ENCODE data around the gene ACOX1.

The ACOX1 gene

DNA sequence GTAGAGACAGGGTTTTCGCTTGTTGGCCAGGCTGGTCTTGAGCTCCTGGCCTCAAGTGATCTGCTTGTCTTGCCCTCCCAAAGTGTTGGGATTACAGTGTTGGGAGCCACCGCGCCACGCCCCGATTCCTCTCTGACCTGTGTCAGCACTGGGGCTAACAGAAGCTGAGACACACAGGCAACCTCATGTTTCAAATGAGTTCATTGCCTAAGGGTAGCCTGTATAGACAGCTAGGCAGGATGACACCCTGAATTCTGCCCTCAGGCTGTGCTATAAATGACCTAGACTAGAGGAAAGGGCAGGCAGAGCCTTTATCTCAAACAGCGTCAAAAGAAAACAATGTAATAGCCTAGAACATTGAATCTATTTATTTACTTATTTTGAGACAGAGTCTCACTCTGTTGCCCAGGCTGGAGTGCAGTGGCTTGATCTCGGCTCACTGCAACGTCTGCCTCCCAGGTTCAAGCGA lies 19.4 kb upstream of the ACOX1 start:
- Histone ChIP-seq H3K27me3 (ENCODE audit: insufficient read depth, poor library complexity, severe bottlenecking) (no peaks in the 10 kb centered on the region), H3K27ac (replicated peaks) (0 out of 2 replicates have a peak overlapping the region, but pooled peaks have one; percentile 16), H3K4me3 (replicated peaks; ENCODE audit: insufficient read depth, low read length) (no peak overlapping the region)
- no peak for TF ChIP-seq POLR2AphosphoS5 (IDR thresholded peaks at IDR 0.05; ENCODE audit: low read depth)
- TF ChIP-seq CTCF (IDR thresholded peaks at IDR 0.05; ENCODE audit: insufficient read depth, low read length): no peak
- no peak for TF ChIP-seq GABPA (IDR thresholded peaks at IDR 0.05; ENCODE audit: low read depth)
- no peak for TF ChIP-seq SPI1 (IDR thresholded peaks at IDR 0.05; ENCODE audit: borderline replicate concordance, low read depth)
- TF ChIP-seq, protein P1, sequence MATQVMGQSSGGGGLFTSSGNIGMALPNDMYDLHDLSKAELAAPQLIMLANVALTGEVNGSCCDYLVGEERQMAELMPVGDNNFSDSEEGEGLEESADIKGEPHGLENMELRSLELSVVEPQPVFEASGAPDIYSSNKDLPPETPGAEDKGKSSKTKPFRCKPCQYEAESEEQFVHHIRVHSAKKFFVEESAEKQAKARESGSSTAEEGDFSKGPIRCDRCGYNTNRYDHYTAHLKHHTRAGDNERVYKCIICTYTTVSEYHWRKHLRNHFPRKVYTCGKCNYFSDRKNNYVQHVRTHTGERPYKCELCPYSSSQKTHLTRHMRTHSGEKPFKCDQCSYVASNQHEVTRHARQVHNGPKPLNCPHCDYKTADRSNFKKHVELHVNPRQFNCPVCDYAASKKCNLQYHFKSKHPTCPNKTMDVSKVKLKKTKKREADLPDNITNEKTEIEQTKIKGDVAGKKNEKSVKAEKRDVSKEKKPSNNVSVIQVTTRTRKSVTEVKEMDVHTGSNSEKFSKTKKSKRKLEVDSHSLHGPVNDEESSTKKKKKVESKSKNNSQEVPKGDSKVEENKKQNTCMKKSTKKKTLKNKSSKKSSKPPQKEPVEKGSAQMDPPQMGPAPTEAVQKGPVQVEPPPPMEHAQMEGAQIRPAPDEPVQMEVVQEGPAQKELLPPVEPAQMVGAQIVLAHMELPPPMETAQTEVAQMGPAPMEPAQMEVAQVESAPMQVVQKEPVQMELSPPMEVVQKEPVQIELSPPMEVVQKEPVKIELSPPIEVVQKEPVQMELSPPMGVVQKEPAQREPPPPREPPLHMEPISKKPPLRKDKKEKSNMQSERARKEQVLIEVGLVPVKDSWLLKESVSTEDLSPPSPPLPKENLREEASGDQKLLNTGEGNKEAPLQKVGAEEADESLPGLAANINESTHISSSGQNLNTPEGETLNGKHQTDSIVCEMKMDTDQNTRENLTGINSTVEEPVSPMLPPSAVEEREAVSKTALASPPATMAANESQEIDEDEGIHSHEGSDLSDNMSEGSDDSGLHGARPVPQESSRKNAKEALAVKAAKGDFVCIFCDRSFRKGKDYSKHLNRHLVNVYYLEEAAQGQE (IDR thresholded peaks at IDR 0.05; ENCODE audit: insufficient replicate concordance, low read depth): no peak
- DNase-seq (ENCODE audit: low read depth in 1 of 2, low spot score in 1 of 2): no peak

DNA sequence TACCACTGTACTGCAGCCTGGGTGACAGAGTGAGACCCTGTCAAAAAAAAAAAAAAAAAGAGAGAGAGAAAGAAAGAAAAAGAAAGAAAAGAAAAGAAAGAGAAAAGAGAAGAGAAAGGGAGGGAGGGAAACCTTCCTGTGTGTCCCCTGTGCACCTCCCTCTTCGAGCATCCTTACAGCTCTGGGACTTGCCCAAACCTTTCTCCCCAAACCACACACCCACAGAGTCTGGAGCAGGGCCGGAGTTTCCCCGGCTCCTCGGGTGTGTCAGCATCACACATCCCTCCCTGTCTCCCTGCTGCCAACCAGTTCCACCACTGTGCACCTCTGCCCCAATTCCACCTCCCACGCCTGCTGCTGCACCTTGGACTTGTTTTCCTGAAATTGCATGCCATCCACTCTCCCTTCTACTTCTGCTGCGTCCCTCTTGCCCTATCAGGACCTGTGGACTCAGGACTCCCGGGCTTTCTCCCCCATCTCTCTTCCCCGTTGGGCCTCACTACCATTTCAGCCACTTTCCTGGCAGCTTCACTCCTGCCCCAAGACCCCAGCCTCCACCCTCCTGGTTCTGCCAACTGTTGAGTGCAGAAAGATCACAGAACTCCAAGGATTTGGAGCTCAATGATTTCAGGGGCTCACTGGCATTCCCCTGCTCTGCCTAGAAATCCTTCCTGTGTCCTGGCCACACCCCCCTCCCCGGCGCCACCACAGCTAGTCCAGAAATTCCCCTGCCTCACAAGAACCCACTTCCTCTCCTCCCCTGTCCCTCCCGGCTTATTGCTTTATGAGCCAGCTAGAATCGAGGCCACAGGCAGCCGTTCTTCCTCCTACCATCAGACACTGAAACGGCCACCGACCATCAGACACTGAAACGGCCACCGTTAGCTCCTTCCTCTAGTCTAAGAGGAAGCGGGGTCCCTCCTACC lies 18.0 kb upstream of the ACOX1 start:
- H3K27ac ChIP-seq (replicated peaks): peak overlapping the region; percentile 58
- H3K4me3 ChIP-seq (replicated peaks; ENCODE audit: insufficient read depth, low read length): no peak overlapping the region
- TF ChIP-seq GABPA (IDR thresholded peaks at IDR 0.05; ENCODE audit: low read depth): no peak
- TF ChIP-seq CTCF (IDR thresholded peaks at IDR 0.05; ENCODE audit: insufficient read depth, low read length): no peak
- TF ChIP-seq SPI1 (IDR thresholded peaks at IDR 0.05; ENCODE audit: borderline replicate concordance, low read depth): peak; percentile 94
- TF ChIP-seq, protein P1 (IDR thresholded peaks at IDR 0.05; ENCODE audit: insufficient replicate concordance, low read depth): no peak
- no peak; the same call in 1 of the 2 replicates for TF ChIP-seq POLR2AphosphoS5 (IDR thresholded peaks at IDR 0.05; ENCODE audit: low read depth)
- peak; percentile 78 to 89 for DNase-seq (ENCODE audit: low read depth in 1 of 2, low spot score in 1 of 2)
- H3K27me3 ChIP-seq (ENCODE audit: insufficient read depth, poor library complexity, severe bottlenecking): no peaks in the 10 kb centered on the region

GRCh38 chr17:75995385-75995925 lies 16.5 kb upstream of the ACOX1 start:
- DNase-seq (ENCODE audit: low read depth in 1 of 2, low spot score in 1 of 2): no peak
- TF ChIP-seq CTCF (IDR thresholded peaks at IDR 0.05; ENCODE audit: insufficient read depth, low read length) (no peak), GABPA (IDR thresholded peaks at IDR 0.05; ENCODE audit: low read depth) (no peak), POLR2AphosphoS5 (IDR thresholded peaks at IDR 0.05; ENCODE audit: low read depth) (no peak), SPI1 (IDR thresholded peaks at IDR 0.05; ENCODE audit: borderline replicate concordance, low read depth) (no peak)
- TF ChIP-seq, protein P1 (IDR thresholded peaks at IDR 0.05; ENCODE audit: insufficient replicate concordance, low read depth): no peak
- no peak overlapping the region for H3K4me3 ChIP-seq (replicated peaks; ENCODE audit: insufficient read depth, low read length)
- H3K27ac ChIP-seq (replicated peaks): no peak overlapping the region
- no peaks in the 10 kb centered on the region for H3K27me3 ChIP-seq (ENCODE audit: insufficient read depth, poor library complexity, severe bottlenecking)

Data from HL-60 (cell line).